Measurements from ENCODE around the gene WIPI1.

DNA sequence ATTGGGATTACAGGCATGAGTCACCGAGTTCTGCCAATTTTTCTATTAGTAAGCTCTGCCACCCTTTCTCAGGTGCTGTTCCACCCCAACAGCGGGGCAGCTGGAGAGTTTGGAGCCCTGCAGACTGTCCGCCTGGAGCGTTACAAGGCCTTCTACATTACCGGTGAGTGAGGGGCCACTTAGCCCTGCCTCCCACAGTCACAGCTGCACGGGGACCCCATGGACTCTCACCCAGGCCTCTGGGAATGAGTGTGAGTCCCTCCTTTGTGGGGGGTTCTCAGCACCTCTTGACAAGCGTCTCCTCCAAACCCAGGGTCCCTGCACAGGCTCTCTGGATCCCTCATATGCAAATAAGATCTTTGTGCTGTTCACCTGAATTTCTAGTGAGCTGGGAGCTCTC is 56.0 kb downstream of the WIPI1 start:
- TF ChIP-seq POLR2A (IDR thresholded peaks at IDR 0.05) (no peak), POLR2AphosphoS5 (IDR thresholded peaks at IDR 0.05) (no peak), EP300 (IDR thresholded peaks at IDR 0.05) (no peak)
- TF ChIP-seq, protein P1, sequence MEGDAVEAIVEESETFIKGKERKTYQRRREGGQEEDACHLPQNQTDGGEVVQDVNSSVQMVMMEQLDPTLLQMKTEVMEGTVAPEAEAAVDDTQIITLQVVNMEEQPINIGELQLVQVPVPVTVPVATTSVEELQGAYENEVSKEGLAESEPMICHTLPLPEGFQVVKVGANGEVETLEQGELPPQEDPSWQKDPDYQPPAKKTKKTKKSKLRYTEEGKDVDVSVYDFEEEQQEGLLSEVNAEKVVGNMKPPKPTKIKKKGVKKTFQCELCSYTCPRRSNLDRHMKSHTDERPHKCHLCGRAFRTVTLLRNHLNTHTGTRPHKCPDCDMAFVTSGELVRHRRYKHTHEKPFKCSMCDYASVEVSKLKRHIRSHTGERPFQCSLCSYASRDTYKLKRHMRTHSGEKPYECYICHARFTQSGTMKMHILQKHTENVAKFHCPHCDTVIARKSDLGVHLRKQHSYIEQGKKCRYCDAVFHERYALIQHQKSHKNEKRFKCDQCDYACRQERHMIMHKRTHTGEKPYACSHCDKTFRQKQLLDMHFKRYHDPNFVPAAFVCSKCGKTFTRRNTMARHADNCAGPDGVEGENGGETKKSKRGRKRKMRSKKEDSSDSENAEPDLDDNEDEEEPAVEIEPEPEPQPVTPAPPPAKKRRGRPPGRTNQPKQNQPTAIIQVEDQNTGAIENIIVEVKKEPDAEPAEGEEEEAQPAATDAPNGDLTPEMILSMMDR (IDR thresholded peaks at IDR 0.05), result no peak

Measured in suprapubic skin (tissue), 4 donors.